HG03342 (cell line): Measurements from ENCODE around the gene LZTR1.
"Not testable (repeated sequence)": the region's sequence is repeated elsewhere in the genome, so short reads cannot be mapped to it uniquely, and the experiment has no call there.

Experiments
- ATAC-seq: cut with Tn5 transposase; IDR thresholded peaks from one replicate; pipeline ENCODE4 v1.9.1; 2021; ENCODE audit warnings: mild to moderate bottlenecking, moderate library complexity; ENCODE audit not compliant: unreplicated experiment

Gene LZTR1

GRCh38 chr22:20965104-20965887, 16.8 kb upstream of the LZTR1 start:
- no peak for ATAC-seq

GRCh38 chr22:20965888-20966855, 15.9 kb upstream of the LZTR1 start:
- no peak for ATAC-seq

- ATAC-seq = no peak
Observed at GRCh38 chr22:20966883-20967696, 15.0 kb upstream of the LZTR1 start, which contains the start of gene AIFM3. Gene AIFM3, plus strand, starts transcription at chr22:20967255. Its CDS starts 690 bp downstream, at chr22:20967945.

GRCh38 chr22:20967697-20968211, 14.3 kb upstream of the LZTR1 start:
- no peak for ATAC-seq

- ATAC-seq = no peak
Observed at GRCh38 chr22:20968281-20968977, 13.7 kb upstream of the LZTR1 start.

GRCh38 chr22:20970939-20971657, 11.0 kb upstream of the LZTR1 start:
- ATAC-seq = no peak

- ATAC-seq = not testable (repeated sequence)
Observed at GRCh38 chr22:20972014-20972694, 9.9 kb upstream of the LZTR1 start.

- no peak for ATAC-seq
Observed at GRCh38 chr22:20972933-20973577, 9.0 kb upstream of the LZTR1 start.

- no peak for ATAC-seq
Observed at GRCh38 chr22:20973634-20974286, 8.3 kb upstream of the LZTR1 start.

GRCh38 chr22:20974336-20974955, 7.7 kb upstream of the LZTR1 start:
- ATAC-seq = no peak

- no peak for ATAC-seq
Observed at GRCh38 chr22:20975541-20976290, 6.4 kb upstream of the LZTR1 start.

- ATAC-seq = no peak
Observed at GRCh38 chr22:20976291-20976877, 5.7 kb upstream of the LZTR1 start.

GRCh38 chr22:20977019-20977418, 5.1 kb upstream of the LZTR1 start:
- ATAC-seq = no peak

- ATAC-seq = no peak
Observed at GRCh38 chr22:20977516-20978170, 4.5 kb upstream of the LZTR1 start.

- no peak for ATAC-seq
Observed at GRCh38 chr22:20978419-20978818, 3.7 kb upstream of the LZTR1 start.
